Islet precursor cell (in vitro differentiated cells): ENCODE results near the gene PTPRN2.
"Not testable (repeated sequence)": the region's sequence is repeated elsewhere in the genome, so short reads cannot be mapped to it uniquely, and the experiment has no call there.

Source experiments
- DNase-seq: peaks from one replicate; pipeline ENCODE4 v3.0.0-alpha.2; 2018

Gene PTPRN2

GRCh38 chr7:157709531-157710251 is 877.9 kb downstream of the PTPRN2 start:
- DNase-seq: peak; percentile 50

GRCh38 chr7:157708919-157709295 is 878.7 kb downstream of the PTPRN2 start:
- peak; percentile 32 for DNase-seq

GRCh38 chr7:157707983-157708918 is 879.4 kb downstream of the PTPRN2 start:
- peak; percentile 41 for DNase-seq

- no peak for DNase-seq
Observed at GRCh38 chr7:157704365-157704764, 883.3 kb downstream of the PTPRN2 start.

GRCh38 chr7:157703534-157704195 is 884.0 kb downstream of the PTPRN2 start:
- peak; percentile 29 for DNase-seq

- peak; percentile 51 for DNase-seq
Observed at GRCh38 chr7:157703131-157703530, 884.5 kb downstream of the PTPRN2 start.

- peak; percentile 37 for DNase-seq
Observed at GRCh38 chr7:157702311-157703023, 885.2 kb downstream of the PTPRN2 start.

- not testable (repeated sequence) for DNase-seq
Observed at GRCh38 chr7:157701395-157702180, 886.0 kb downstream of the PTPRN2 start.

- peak; percentile 36 for DNase-seq
Observed at GRCh38 chr7:157700231-157701005, 887.2 kb downstream of the PTPRN2 start.

- peak; percentile 31 for DNase-seq
Observed at GRCh38 chr7:157699357-157700013, 888.1 kb downstream of the PTPRN2 start.

GRCh38 chr7:157697287-157697686 is 890.3 kb downstream of the PTPRN2 start:
- DNase-seq: not testable (repeated sequence)

GRCh38 chr7:157695609-157696008 is 892.0 kb downstream of the PTPRN2 start:
- DNase-seq: not testable (repeated sequence)

GRCh38 chr7:157694376-157694665 is 893.3 kb downstream of the PTPRN2 start:
- DNase-seq: no peak

GRCh38 chr7:157693521-157694375 is 893.9 kb downstream of the PTPRN2 start:
- peak; percentile 78 for DNase-seq

- peak; percentile 43 for DNase-seq
Observed at GRCh38 chr7:157693071-157693520, 894.5 kb downstream of the PTPRN2 start.

GRCh38 chr7:157692460-157693011 is 895.1 kb downstream of the PTPRN2 start:
- no peak for DNase-seq

- DNase-seq: peak; percentile 51
Observed at GRCh38 chr7:157691586-157692459, 895.8 kb downstream of the PTPRN2 start.
